ENCODE measurements around the gene IZUMO1.

DNA sequence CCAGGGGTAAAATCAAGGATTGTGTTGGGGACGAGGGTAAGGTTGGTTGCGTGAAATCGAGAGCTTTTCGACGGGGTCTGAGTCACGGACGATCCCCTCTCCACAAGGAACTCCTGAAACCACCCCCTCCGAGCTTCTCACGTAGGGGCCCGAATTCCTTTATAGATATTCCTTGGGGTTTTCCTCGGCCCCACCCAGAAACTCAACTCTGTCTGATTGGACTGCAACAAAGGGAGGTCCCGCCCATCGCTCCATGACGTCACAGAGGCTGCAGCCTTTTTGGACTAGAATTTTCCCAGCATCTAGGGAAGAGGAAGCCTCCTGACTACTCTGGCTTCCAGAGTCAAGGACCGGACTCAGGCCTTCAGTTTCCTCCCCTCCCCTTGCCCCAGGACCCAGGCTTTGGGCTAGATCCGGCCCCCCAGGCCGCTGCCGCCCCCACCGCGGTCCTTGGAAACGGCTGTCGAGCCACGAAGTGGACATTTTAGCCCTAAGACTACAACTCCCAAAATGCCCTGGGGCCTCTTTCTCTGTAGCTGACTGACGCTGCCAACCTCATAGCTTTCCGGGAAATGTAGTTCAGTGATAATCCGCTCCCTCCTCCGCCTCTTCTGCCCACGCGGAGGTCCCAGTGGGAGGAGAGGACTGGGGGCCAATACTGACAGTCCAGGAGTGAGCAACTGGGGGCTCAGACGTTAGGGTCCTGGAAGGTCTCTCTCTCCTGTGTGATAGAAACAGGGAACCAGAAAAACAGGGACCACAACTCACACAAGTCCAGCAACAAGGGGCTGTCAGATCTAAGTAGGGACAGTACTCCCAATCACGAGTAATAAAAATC, at the start of gene IZUMO1:
- TF ChIP-seq CTCF (IDR thresholded peaks at IDR 0.05; ENCODE audit: insufficient read depth, low read length, poor library complexity, severe bottlenecking) = no peak
- no peak for TF ChIP-seq EZH2phosphoT487 (conservative IDR thresholded peaks at IDR 0.05; ENCODE audit: low read length)

All from SU-DHL-6 (cell line).